H9 (cell line): ENCODE measurements around the gene ATP11B. TPM values are rescaled to one million over a fixed set of nuclear protein-coding genes. Genes with fewer than 3 reads are reported as not detected.

Source experiments
- DNase-seq: peaks from one replicate; pipeline ENCODE4 v3.0.0-alpha.2; 2017
- H2AFZ ChIP-seq: one replicate; pipeline ENCODE4 v1.6.1; 2013; ENCODE audit warnings: mild to moderate bottlenecking, low read length, control low read depth, moderate library complexity
- H2AK5ac ChIP-seq: 2 replicates; pipeline ENCODE4 v1.6.1; 2013; ENCODE audit warnings: low read length, control low read depth, mixed read lengths; ENCODE audit not compliant: insufficient read length
- H2BK120ac ChIP-seq: one replicate; pipeline ENCODE4 v1.6.1; 2013; ENCODE audit warnings: low read depth, mild to moderate bottlenecking, low read length, control low read depth, inconsistent platforms; ENCODE audit not compliant: poor library complexity, severe bottlenecking
- H2BK12ac ChIP-seq: 2 replicates; pipeline ENCODE4 v1.6.1; 2013; ENCODE audit warnings: low read length, control low read depth, mixed read lengths, low read depth; ENCODE audit not compliant: insufficient read length
- H2BK15ac ChIP-seq: 2 replicates; pipeline ENCODE4 v1.6.1; 2013; ENCODE audit warnings: low read depth, low read length, control low read depth
- H2BK20ac ChIP-seq: one replicate; pipeline ENCODE4 v1.6.1; 2013; ENCODE audit warnings: low read depth, mild to moderate bottlenecking, low read length, control low read depth, inconsistent platforms; ENCODE audit not compliant: poor library complexity, severe bottlenecking
- H2BK5ac ChIP-seq: 2 replicates; pipeline ENCODE4 v1.6.1; 2013; ENCODE audit warnings: low read length, control low read depth, mixed read lengths; ENCODE audit not compliant: insufficient read length
- H3K14ac ChIP-seq: 2 replicates; pipeline ENCODE4 v1.6.1; 2013; ENCODE audit warnings: low read length, control low read depth; ENCODE audit not compliant: insufficient read depth
- H3K18ac ChIP-seq: 2 replicates; pipeline ENCODE4 v1.6.1; 2013; ENCODE audit warnings: low read depth, mild to moderate bottlenecking, mixed read lengths, low read length, control low read depth; ENCODE audit not compliant: insufficient read length
- H3K23ac ChIP-seq: 2 replicates; pipeline ENCODE4 v1.6.1; 2013; ENCODE audit warnings: low read length, control low read depth, mixed read lengths, low read depth; ENCODE audit not compliant: insufficient read length
- H3K23me2 ChIP-seq: 2 replicates; pipeline ENCODE4 v1.6.1; 2013; ENCODE audit warnings: low read depth, mild to moderate bottlenecking, mixed read lengths, low read length, control low read depth; ENCODE audit not compliant: insufficient read length, poor library complexity, severe bottlenecking
- H3K27ac ChIP-seq: 2 replicates; pipeline ENCODE4 v1.5.1; 2013; ENCODE audit warnings: low read length, control low read depth, mixed read lengths, low read depth; ENCODE audit not compliant: insufficient read length
- H3K27me3 ChIP-seq: 2 replicates; pipeline ENCODE4 v1.6.1; 2013; ENCODE audit warnings: low read length, control low read depth, inconsistent platforms; ENCODE audit not compliant: insufficient read depth
- H3K4ac ChIP-seq: 2 replicates; pipeline ENCODE4 v1.6.1; 2013; ENCODE audit warnings: low read depth, mild to moderate bottlenecking, control low read depth, inconsistent platforms, low read length, moderate library complexity
- H3K4me1 ChIP-seq: 2 replicates; pipeline ENCODE4 v1.6.1; 2013; ENCODE audit warnings: low read length, control low read depth, inconsistent platforms; ENCODE audit not compliant: insufficient read depth
- H3K4me2 ChIP-seq: 2 replicates; pipeline ENCODE4 v1.6.1; 2013; ENCODE audit warnings: low read length, control low read depth, mixed read lengths; ENCODE audit not compliant: insufficient read length, insufficient read depth
- H3K56ac ChIP-seq: 2 replicates; pipeline ENCODE4 v1.6.1; 2013; ENCODE audit warnings: low read depth, mild to moderate bottlenecking, mixed read lengths, low read length, control low read depth; ENCODE audit not compliant: insufficient read length
- H3K79me1 ChIP-seq: 2 replicates; pipeline ENCODE4 v1.6.1; 2013; ENCODE audit warnings: low read depth, mild to moderate bottlenecking, moderate library complexity, low read length, control low read depth, inconsistent platforms; ENCODE audit not compliant: insufficient read depth, poor library complexity, severe bottlenecking
- H3K79me2 ChIP-seq: 2 replicates; pipeline ENCODE4 v1.6.1; 2013; ENCODE audit warnings: low read length, control low read depth, inconsistent platforms; ENCODE audit not compliant: insufficient read depth
- H3K9ac ChIP-seq: 2 replicates; pipeline ENCODE4 v1.6.1; 2013; ENCODE audit warnings: low read length, control low read depth, mixed read lengths; ENCODE audit not compliant: insufficient read length; ENCODE audit errors: extremely low read depth
- H3K9me3 ChIP-seq: one replicate; pipeline ENCODE4 v1.6.1; 2013; ENCODE audit warnings: low read depth, low read length, inconsistent platforms; ENCODE audit not compliant: control insufficient read depth
- H3T11ph ChIP-seq: one replicate; pipeline ENCODE4 v1.6.1; 2013; ENCODE audit warnings: mild to moderate bottlenecking, low read length, control low read depth, inconsistent platforms
- H4K20me1 ChIP-seq: one replicate; pipeline ENCODE4 v1.6.1; 2013; ENCODE audit not compliant: control insufficient read depth, insufficient read length, insufficient read depth
- H4K5ac ChIP-seq: 2 replicates; pipeline ENCODE4 v1.6.1; 2013; ENCODE audit warnings: low read depth, mild to moderate bottlenecking, mixed read lengths, low read length, control low read depth; ENCODE audit not compliant: insufficient read length
- H4K8ac ChIP-seq: replicated peaks from 2 replicates; pipeline ENCODE4 v1.6.1; 2013; ENCODE audit warnings: low read length, control low read depth, mixed read lengths, low read depth; ENCODE audit not compliant: insufficient read length
- H4K91ac ChIP-seq: 2 replicates; pipeline ENCODE4 v1.6.1; 2013; ENCODE audit warnings: low read depth, mild to moderate bottlenecking, moderate library complexity, mixed read lengths, low read length, control low read depth; ENCODE audit not compliant: insufficient read length
- H3K27ac Mint-ChIP-seq, 3 experiments: 2 replicates in 2 of 3; 3 replicates in 1 of 3; pipeline ENCODE4 v1.8.0; 2020 to 2021; ENCODE audit warnings: mixed read lengths in 3 of 3, mild to moderate bottlenecking in 1 of 3, moderate library complexity in 1 of 3
- H3K27me3 Mint-ChIP-seq: 2 replicates; pipeline ENCODE4 v1.8.0; 2021; ENCODE audit warnings: low read depth, mild to moderate bottlenecking, moderate library complexity, mixed read lengths
- H3K36me3 Mint-ChIP-seq, 3 experiments: 2 replicates in 2 of 3; 3 replicates in 1 of 3; pipeline ENCODE4 v1.8.0; 2020 to 2021; ENCODE audit warnings: low read depth in 3 of 3, mixed read lengths in 3 of 3; ENCODE audit not compliant: insufficient read depth in 1 of 3
- H3K4me1 Mint-ChIP-seq, 2 experiments: 2 replicates each; pipeline ENCODE4 v1.8.0; 2020; ENCODE audit warnings: mixed read lengths in 2 of 2
- H3K4me3 Mint-ChIP-seq, 2 experiments: 2 replicates in 1 of 2; 3 replicates in 1 of 2; pipeline ENCODE4 v1.8.0; 2020 to 2021; ENCODE audit warnings: mild to moderate bottlenecking in 2 of 2, mixed read lengths in 2 of 2, moderate library complexity in 1 of 2
- H3K9me3 Mint-ChIP-seq, 2 experiments: 2 replicates in 1 of 2; 3 replicates in 1 of 2; pipeline ENCODE4 v1.8.0; 2020; ENCODE audit warnings: mild to moderate bottlenecking in 2 of 2, mixed read lengths in 2 of 2, moderate library complexity in 1 of 2
- WGBS: extraction: QIAGEN DNeasy Blood & Tissue Kit; methylation state at CpG from one replicate; pipeline ENCODE4 v1.1.7; 2013; ENCODE audit warnings: missing lambda C conversion rate, low lambda C conversion rate, mixed read lengths; ENCODE audit not compliant: insufficient read length; ENCODE audit errors: extremely low coverage; 5-methylcytosine and 5-hydroxymethylcytosine counted together
- total RNA-seq: library from RNA; stranded (reverse); gene quantifications from 2 replicates; pipeline ENCODE4 v1.2.1, GENCODE V29; 2021
- TF ChIP-seq, protein P1 (sequence below): fragments of 200-600 bp; sonication (generic); conservative IDR thresholded peaks from 3 replicates; pipeline ENCODE4 v1.8.0; 2021; ENCODE audit warnings: antibody characterized with exemption, mild to moderate bottlenecking

Gene ATP11B
- total RNA-seq, 1 experiment from 2014 or later: 30.0 TPM

DNA sequence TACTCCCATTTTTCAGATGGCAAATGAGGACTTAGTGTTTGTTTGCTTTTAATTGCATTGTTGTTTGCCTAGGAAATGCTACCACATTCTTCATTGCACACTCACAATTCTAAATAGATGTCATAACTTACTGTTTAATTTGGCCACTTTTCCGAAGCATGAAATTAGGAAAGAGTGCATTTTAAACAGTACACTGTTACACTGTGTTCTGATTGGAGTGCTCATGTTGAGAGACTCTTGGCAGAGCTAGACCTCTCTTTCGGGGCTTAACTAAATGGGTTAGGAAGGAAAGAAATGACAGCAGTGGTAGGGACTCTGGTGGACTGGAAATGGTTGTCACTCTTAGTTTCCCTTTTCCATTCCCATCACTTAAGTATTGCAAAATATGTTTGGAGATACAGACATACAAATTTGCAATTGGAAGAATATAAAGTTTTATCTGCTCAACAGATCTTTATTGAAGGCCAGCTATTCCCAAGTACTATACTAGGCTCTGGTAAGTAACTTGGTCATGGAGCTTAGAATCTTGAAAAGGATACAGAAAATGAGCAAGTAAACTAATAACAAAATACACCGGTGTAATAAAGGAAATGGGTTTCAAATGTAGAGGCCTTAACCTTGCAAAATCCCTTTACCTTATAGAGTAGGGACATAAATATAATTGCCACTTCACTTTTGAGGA is 96.8 kb downstream of the ATP11B start:
- H3K4ac ChIP-seq: no peak overlapping the region
- no peaks in the 10 kb centered on the region for H3K79me1 ChIP-seq
- H2BK20ac ChIP-seq: no peak overlapping the region
- H2AFZ ChIP-seq: no peak overlapping the region
- TF ChIP-seq, protein P1, sequence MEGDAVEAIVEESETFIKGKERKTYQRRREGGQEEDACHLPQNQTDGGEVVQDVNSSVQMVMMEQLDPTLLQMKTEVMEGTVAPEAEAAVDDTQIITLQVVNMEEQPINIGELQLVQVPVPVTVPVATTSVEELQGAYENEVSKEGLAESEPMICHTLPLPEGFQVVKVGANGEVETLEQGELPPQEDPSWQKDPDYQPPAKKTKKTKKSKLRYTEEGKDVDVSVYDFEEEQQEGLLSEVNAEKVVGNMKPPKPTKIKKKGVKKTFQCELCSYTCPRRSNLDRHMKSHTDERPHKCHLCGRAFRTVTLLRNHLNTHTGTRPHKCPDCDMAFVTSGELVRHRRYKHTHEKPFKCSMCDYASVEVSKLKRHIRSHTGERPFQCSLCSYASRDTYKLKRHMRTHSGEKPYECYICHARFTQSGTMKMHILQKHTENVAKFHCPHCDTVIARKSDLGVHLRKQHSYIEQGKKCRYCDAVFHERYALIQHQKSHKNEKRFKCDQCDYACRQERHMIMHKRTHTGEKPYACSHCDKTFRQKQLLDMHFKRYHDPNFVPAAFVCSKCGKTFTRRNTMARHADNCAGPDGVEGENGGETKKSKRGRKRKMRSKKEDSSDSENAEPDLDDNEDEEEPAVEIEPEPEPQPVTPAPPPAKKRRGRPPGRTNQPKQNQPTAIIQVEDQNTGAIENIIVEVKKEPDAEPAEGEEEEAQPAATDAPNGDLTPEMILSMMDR: no peak
- no peak overlapping the region for H3T11ph ChIP-seq
- no peaks in the 10 kb centered on the region for H3K27me3 ChIP-seq
- WGBS: no CpG with 5 or more reads among the region's 3 CpGs
- Mint-ChIP-seq H3K27me3 (no peaks in the 10 kb centered on the region), H3K27ac (no peak overlapping the region), H3K4me1 (no peaks in the 10 kb centered on the region), H3K36me3 (no peaks in the 10 kb centered on the region; a peak in 2 of 7 replicates), H3K9me3 (no peaks in the 10 kb centered on the region), H3K4me3 (no peak overlapping the region; a peak in 1 of 5 replicates)
- H3K27ac ChIP-seq: no peak overlapping the region
- H3K79me2 ChIP-seq: no peaks in the 10 kb centered on the region
- H3K14ac ChIP-seq: no peak overlapping the region
- no peak overlapping the region for H3K4me2 ChIP-seq
- no peak overlapping the region for H3K56ac ChIP-seq
- H2BK15ac ChIP-seq: no peak overlapping the region
- H4K8ac ChIP-seq: no peak overlapping the region
- H3K4me1 ChIP-seq: no peaks in the 10 kb centered on the region
- no peak overlapping the region for H3K23ac ChIP-seq
- H2BK12ac ChIP-seq: no peak overlapping the region
- H4K5ac ChIP-seq: no peak overlapping the region
- H3K18ac ChIP-seq: no peak overlapping the region
- H2AK5ac ChIP-seq: no peak overlapping the region
- H3K9ac ChIP-seq: no peak overlapping the region
- H3K9me3 ChIP-seq: no peaks in the 10 kb centered on the region
- no peak overlapping the region for H4K91ac ChIP-seq
- H2BK5ac ChIP-seq: no peak overlapping the region
- H3K23me2 ChIP-seq: no peaks in the 10 kb centered on the region
- H4K20me1 ChIP-seq: no peaks in the 10 kb centered on the region
- DNase-seq: no peak
- no peak overlapping the region for H2BK120ac ChIP-seq
